ENCODE data around the gene GPRC5C. TPM values are rescaled to one million over a fixed set of nuclear protein-coding genes. Genes with fewer than 3 reads are reported as not detected.

GPRC5C gene
- total and polyA plus RNA-seq, 4 donors: 34.2 to 195 (median 119) TPM

- Histone ChIP-seq H3K27me3 (ENCODE audit: control insufficient read depth in 4 of 4, insufficient read depth in 4 of 4, low read length in 3 of 4) (no peaks in the 10 kb centered on the region), H3K36me3 (ENCODE audit: control insufficient read depth in 4 of 4, insufficient read depth in 3 of 4, low read depth in 1 of 4, low read length in 3 of 4) (peaks cover 0 to 11% (median 0%) of the 10 kb centered on the region in 4 donors), H3K4me3 (ENCODE audit: low read depth in 1 of 3, low read length in 3 of 3) (peak overlapping the region; percentile 22 to 60 (median 27)), H3K9ac (ENCODE audit: low read depth in 1 of 2, low read length in 2 of 2) (peak overlapping the region; percentile 19 to 36), H3K27ac (ENCODE audit: low read depth in 1 of 2, low read length in 2 of 2) (peak overlapping the region; percentile 83 to 99), H3K4me1 (ENCODE audit: control insufficient read depth in 4 of 4, insufficient read depth in 4 of 4, low read length in 3 of 4) (peaks cover 27 to 89% (median 69%) of the 10 kb centered on the region in 4 donors), H3K9me3 (ENCODE audit: control insufficient read depth in 4 of 4, low read length in 3 of 4) (no peaks in the 10 kb centered on the region)
- no peak for DNase-seq (ENCODE audit: low spot score)
- TF ChIP-seq HNF4A (conservative IDR thresholded peaks at IDR 0.05) (no peak), RXRA (IDR thresholded peaks at IDR 0.05) (no peak), FOXA1 (IDR thresholded peaks at IDR 0.05) (no peak), JUND (IDR thresholded peaks at IDR 0.05) (no peak), EGR1 (IDR thresholded peaks at IDR 0.05; ENCODE audit: low read depth in 2 of 2) (no peak), SP1 (IDR thresholded peaks at IDR 0.05) (no peak), YY1 (IDR thresholded peaks at IDR 0.05) (no peak)
- WGBS: 29% methylated on average over 8 of the region's 8 CpGs
Measured at GRCh38 chr17:74443516-74444296, 11.8 kb downstream of the GPRC5C start.

GRCh38 chr17:74444406-74444805 is 12.5 kb downstream of the GPRC5C start:
- peak overlapping the region; percentile 83 to 99 for H3K27ac ChIP-seq (ENCODE audit: low read depth in 1 of 2, low read length in 2 of 2)
- H3K9ac ChIP-seq (ENCODE audit: low read depth in 1 of 2, low read length in 2 of 2): peak overlapping the region; percentile 10 to 50
- H3K9me3 ChIP-seq (ENCODE audit: control insufficient read depth in 4 of 4, low read length in 3 of 4): no peaks in the 10 kb centered on the region
- peaks cover 30 to 89% (median 69%) of the 10 kb centered on the region in 4 donors for H3K4me1 ChIP-seq (ENCODE audit: control insufficient read depth in 4 of 4, insufficient read depth in 4 of 4, low read length in 3 of 4)
- H3K27me3 ChIP-seq (ENCODE audit: control insufficient read depth in 4 of 4, insufficient read depth in 4 of 4, low read length in 3 of 4): no peaks in the 10 kb centered on the region
- WGBS: 14% methylated on average over 12 of the region's 12 CpGs
- H3K4me3 ChIP-seq (ENCODE audit: low read depth in 1 of 3, low read length in 3 of 3): peak overlapping the region in 2 of 3 donors; percentile 7 to 60
- peaks cover 0 to 11% (median 0%) of the 10 kb centered on the region in 4 donors for H3K36me3 ChIP-seq (ENCODE audit: control insufficient read depth in 4 of 4, insufficient read depth in 3 of 4, low read depth in 1 of 4, low read length in 3 of 4)
- DNase-seq (ENCODE audit: low spot score): peak; percentile 69
- TF ChIP-seq FOXA2 (IDR thresholded peaks at IDR 0.05) (no peak), EGR1 (IDR thresholded peaks at IDR 0.05; ENCODE audit: low read depth in 2 of 2) (peak; percentile 82 to 87), YY1 (IDR thresholded peaks at IDR 0.05) (peak; percentile 64), RAD21 (IDR thresholded peaks at IDR 0.05) (peak in 1 of 2 donors; percentile 43), ATF3 (IDR thresholded peaks at IDR 0.05) (no peak), JUND (IDR thresholded peaks at IDR 0.05) (peak; percentile 70 to 76), TAF1 (conservative IDR thresholded peaks at IDR 0.05) (peak; percentile 61), ZBTB33 (IDR thresholded peaks at IDR 0.05) (peak; percentile 31), FOXA1 (IDR thresholded peaks at IDR 0.05) (peak; percentile 58), CTCF (IDR thresholded peaks at IDR 0.05; ENCODE audit: low read depth, low read length, missing input control) (no peak), HNF4G (IDR thresholded peaks at IDR 0.05) (peak; percentile 64), GABPA (IDR thresholded peaks at IDR 0.05 in 1 of 2, conservative IDR thresholded peaks at IDR 0.05 in 1 of 2) (peak in 1 of 2 donors; percentile 68), RXRA (IDR thresholded peaks at IDR 0.05) (peak; percentile 99), HNF4A (conservative IDR thresholded peaks at IDR 0.05) (peak; percentile 70 to 80), SP1 (IDR thresholded peaks at IDR 0.05) (peak; percentile 97), NR2F2 (IDR thresholded peaks at IDR 0.05) (peak; percentile 99), REST (IDR thresholded peaks at IDR 0.05) (peak; percentile 72), MAX (IDR thresholded peaks at IDR 0.05) (peak; percentile 97)

All from liver (tissue), 9 donors.